ENCODE data around the gene HTR2B.
"Not testable (repeated sequence)": the region's sequence is repeated elsewhere in the genome, so short reads cannot be mapped to it uniquely, and the experiment has no call there.

HTR2B gene

GRCh38 chr2:231102772-231103171 lies 22.1 kb downstream of the HTR2B start:
- Histone ChIP-seq H3K36me3 (ENCODE audit: insufficient read depth) (no peaks in the 10 kb centered on the region), H3K27me3 (ENCODE audit: insufficient read depth, low read depth) (no peaks in the 10 kb centered on the region), H3K27ac (no peak overlapping the region), H3K9ac (no peak overlapping the region), H4K20me1 (ENCODE audit: insufficient read depth) (no peaks in the 10 kb centered on the region; the same call in 1 of the 2 replicates), H2AFZ (ENCODE audit: low read depth) (no peak overlapping the region), H3K4me1 (ENCODE audit: low read depth, poor library complexity, severe bottlenecking) (peaks cover 22% of the 10 kb centered on the region), H3K4me2 (no peak overlapping the region), H3K4me3 (IDR thresholded peaks at IDR 0.05; ENCODE audit: insufficient read depth, low read depth, low read length) (no peak overlapping the region), H3K79me2 (ENCODE audit: insufficient read depth, low read depth) (peaks cover 15% of the 10 kb centered on the region; the same call in 1 of the 2 replicates)
- no peak for TF ChIP-seq CTCF (conservative IDR thresholded peaks at IDR 0.05; ENCODE audit: low read depth, low read length)

GRCh38 chr2:231100990-231101389 lies 23.9 kb downstream of the HTR2B start:
- Histone ChIP-seq H3K79me2 (ENCODE audit: insufficient read depth, low read depth) (peaks cover 12% of the 10 kb centered on the region; the same call in 1 of the 2 replicates), H2AFZ (ENCODE audit: low read depth) (no peak overlapping the region), H3K4me3 (IDR thresholded peaks at IDR 0.05; ENCODE audit: insufficient read depth, low read depth, low read length) (no peak overlapping the region), H3K4me1 (ENCODE audit: low read depth, poor library complexity, severe bottlenecking) (peaks cover 22% of the 10 kb centered on the region), H3K27ac (no peak overlapping the region), H3K9ac (no peak overlapping the region), H4K20me1 (ENCODE audit: insufficient read depth) (no peaks in the 10 kb centered on the region; the same call in 1 of the 2 replicates), H3K27me3 (ENCODE audit: insufficient read depth, low read depth) (no peaks in the 10 kb centered on the region), H3K36me3 (ENCODE audit: insufficient read depth) (no peaks in the 10 kb centered on the region), H3K4me2 (no peak overlapping the region)
- TF ChIP-seq CTCF (conservative IDR thresholded peaks at IDR 0.05; ENCODE audit: low read depth, low read length): no peak

GRCh38 chr2:231100321-231100720 lies 24.5 kb downstream of the HTR2B start:
- not testable (repeated sequence) for H3K9ac ChIP-seq; H4K20me1 ChIP-seq (ENCODE audit: insufficient read depth); H3K27ac ChIP-seq; H3K36me3 ChIP-seq (ENCODE audit: insufficient read depth); H3K27me3 ChIP-seq (ENCODE audit: insufficient read depth, low read depth); H3K4me3 ChIP-seq (IDR thresholded peaks at IDR 0.05; ENCODE audit: insufficient read depth, low read depth, low read length); H3K4me2 ChIP-seq; H2AFZ ChIP-seq (ENCODE audit: low read depth)
- peaks cover 11% of the 10 kb centered on the region; the same call in 1 of the 2 replicates for H3K79me2 ChIP-seq (ENCODE audit: insufficient read depth, low read depth)
- peaks cover 17% of the 10 kb centered on the region for H3K4me1 ChIP-seq (ENCODE audit: low read depth, poor library complexity, severe bottlenecking)

- Histone ChIP-seq H3K27me3 (ENCODE audit: insufficient read depth, low read depth) (no peaks in the 10 kb centered on the region), H3K4me1 (ENCODE audit: low read depth, poor library complexity, severe bottlenecking) (peaks cover 13% of the 10 kb centered on the region), H3K36me3 (ENCODE audit: insufficient read depth) (no peaks in the 10 kb centered on the region), H2AFZ (ENCODE audit: low read depth) (no peak overlapping the region), H3K4me3 (IDR thresholded peaks at IDR 0.05; ENCODE audit: insufficient read depth, low read depth, low read length) (no peak overlapping the region), H3K79me2 (ENCODE audit: insufficient read depth, low read depth) (peaks cover 13% of the 10 kb centered on the region; the same call in 1 of the 2 replicates), H3K9ac (no peak overlapping the region), H4K20me1 (ENCODE audit: insufficient read depth) (no peaks in the 10 kb centered on the region; the same call in 1 of the 2 replicates), H3K27ac (no peak overlapping the region), H3K4me2 (no peak overlapping the region)
- TF ChIP-seq CTCF (conservative IDR thresholded peaks at IDR 0.05; ENCODE audit: low read depth, low read length): peak; percentile 60
Measured at GRCh38 chr2:231099918-231100317, 24.9 kb downstream of the HTR2B start.

GRCh38 chr2:231094736-231095346 lies 30.0 kb downstream of the HTR2B start:
- Histone ChIP-seq H3K4me3 (IDR thresholded peaks at IDR 0.05; ENCODE audit: insufficient read depth, low read depth, low read length) (no peak overlapping the region), H3K79me2 (ENCODE audit: insufficient read depth, low read depth) (0 out of 2 replicates have a peak, but pooled peaks cover 10% of the 10 kb centered on the region), H3K27ac (no peak overlapping the region), H3K27me3 (ENCODE audit: insufficient read depth, low read depth) (no peaks in the 10 kb centered on the region), H3K4me2 (no peak overlapping the region), H3K9ac (no peak overlapping the region), H3K36me3 (ENCODE audit: insufficient read depth) (no peaks in the 10 kb centered on the region), H2AFZ (ENCODE audit: low read depth) (no peak overlapping the region), H4K20me1 (ENCODE audit: insufficient read depth) (no peaks in the 10 kb centered on the region), H3K4me1 (ENCODE audit: low read depth, poor library complexity, severe bottlenecking) (no peaks in the 10 kb centered on the region)
- TF ChIP-seq CTCF (conservative IDR thresholded peaks at IDR 0.05; ENCODE audit: low read depth, low read length): no peak
